Measurements from ENCODE around the gene KIF17. TPM values are rescaled to one million over a fixed set of nuclear protein-coding genes. Genes with fewer than 3 reads are reported as not detected.

KIF17 gene
- total and polyA plus RNA-seq, 2 of the 4 experiments (the other 2 are of a cell fraction) = 4.5 to 5.7 TPM

- Histone ChIP-seq H3K4ac (ENCODE audit: low read depth, low read length) (no peak overlapping the region), H2BK20ac (ENCODE audit: low read depth, low read length) (no peak overlapping the region), H3K27me3 (ENCODE audit: control insufficient read depth, insufficient read depth, low read length) (no peaks in the 10 kb centered on the region), H2BK5ac (ENCODE audit: low read depth, low read length, poor library complexity, severe bottlenecking) (no peak overlapping the region), H3K9me1 (ENCODE audit: insufficient read depth, low read length) (0 out of 2 replicates have a peak, but pooled peaks cover 6% of the 10 kb centered on the region), H4K5ac (ENCODE audit: low read depth, low read length) (no peak overlapping the region), H3K18ac (ENCODE audit: low read depth, low read length) (no peak overlapping the region), H2AK5ac (ENCODE audit: low read depth, low read length) (no peak overlapping the region), H3K36me3 (ENCODE audit: control insufficient read depth, insufficient read depth, low read length) (no peaks in the 10 kb centered on the region), H3K23ac (ENCODE audit: low read depth, low read length) (no peak overlapping the region), H2AFZ (replicated peaks; ENCODE audit: low read length, poor library complexity) (no peak overlapping the region), H3K4me1 (ENCODE audit: control insufficient read depth, insufficient read depth, low read length) (no peaks in the 10 kb centered on the region), H3K4me3 (ENCODE audit: insufficient read depth, low read depth, low read length) (no peak overlapping the region), H3K27ac (ENCODE audit: insufficient read depth, low read length) (no peak overlapping the region), H3K56ac (ENCODE audit: extremely low read depth, insufficient read depth, low read length) (no peak overlapping the region), H2BK120ac (ENCODE audit: low read depth, low read length) (no peak overlapping the region), H3K14ac (replicated peaks; ENCODE audit: low read depth, low read length) (no peak overlapping the region), H2AK9ac (replicated peaks; ENCODE audit: low read depth, low read length, poor library complexity) (no peak overlapping the region), H3K9me3 (ENCODE audit: control insufficient read depth, insufficient read depth, low read length) (no peaks in the 10 kb centered on the region), H2BK15ac (ENCODE audit: low read depth, low read length) (no peak overlapping the region), H4K8ac (ENCODE audit: low read depth in 2 of 2, low read length in 2 of 2) (no peak overlapping the region), H3K4me2 (ENCODE audit: low read depth, low read length) (no peak overlapping the region), H4K20me1 (ENCODE audit: insufficient read depth, low read length) (no peaks in the 10 kb centered on the region; the same call in 1 of the 2 replicates), H3K9ac (ENCODE audit: low read depth, low read length) (no peak overlapping the region), H4K91ac (ENCODE audit: insufficient read depth, low read depth, low read length) (no peak overlapping the region), H3K79me1 (ENCODE audit: low read depth in 1 of 2, low read length in 2 of 2) (peaks cover 0 to 6% of the 10 kb centered on the region in 2 experiments; a peak in 1 of 4 replicates)
- dilution Hi-C loops (cut with HindIII; ENCODE audit: low sequenced_read_pairs, unreplicated experiment) (no loop called here), in situ Hi-C loops (cut with MboI; ENCODE audit: low sequenced_read_pairs) (no loop called here), intact Hi-C loops (cut with micrococcal nuclease) (no loop called here)
- ChIA-PET POLR2A (ENCODE audit: unreplicated experiment) (no interaction called here), CTCF (no interaction called here)
- TF ChIP-seq RAD21 (IDR thresholded peaks at IDR 0.05; ENCODE audit: low read length) (no peak), SMC3 (IDR thresholded peaks at IDR 0.05; ENCODE audit: low read depth, low read length) (no peak), CHD1 (IDR thresholded peaks at IDR 0.05; ENCODE audit: low read depth, low read length) (no peak), MAZ (IDR thresholded peaks at IDR 0.05; ENCODE audit: borderline replicate concordance, low read depth, low read length) (no peak), FOS (IDR thresholded peaks at IDR 0.05; ENCODE audit: low read depth, low read length) (no peak), BHLHE40 (IDR thresholded peaks at IDR 0.05; ENCODE audit: low read depth, low read length) (no peak), MXI1 (IDR thresholded peaks at IDR 0.05; ENCODE audit: borderline replicate concordance, low read depth, low read length) (no peak), RFX5 (IDR thresholded peaks at IDR 0.05; ENCODE audit: low read depth, low read length) (no peak), POLR2A (IDR thresholded peaks at IDR 0.05; ENCODE audit: low read depth, low read length) (no peak), NFE2L2 (IDR thresholded peaks at IDR 0.05; ENCODE audit: low read depth, low read length) (no peak)
- TF ChIP-seq, protein P1, sequence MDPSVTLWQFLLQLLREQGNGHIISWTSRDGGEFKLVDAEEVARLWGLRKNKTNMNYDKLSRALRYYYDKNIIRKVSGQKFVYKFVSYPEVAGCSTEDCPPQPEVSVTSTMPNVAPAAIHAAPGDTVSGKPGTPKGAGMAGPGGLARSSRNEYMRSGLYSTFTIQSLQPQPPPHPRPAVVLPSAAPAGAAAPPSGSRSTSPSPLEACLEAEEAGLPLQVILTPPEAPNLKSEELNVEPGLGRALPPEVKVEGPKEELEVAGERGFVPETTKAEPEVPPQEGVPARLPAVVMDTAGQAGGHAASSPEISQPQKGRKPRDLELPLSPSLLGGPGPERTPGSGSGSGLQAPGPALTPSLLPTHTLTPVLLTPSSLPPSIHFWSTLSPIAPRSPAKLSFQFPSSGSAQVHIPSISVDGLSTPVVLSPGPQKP (IDR thresholded peaks at IDR 0.05; ENCODE audit: borderline replicate concordance, low read depth, low read length) = no peak
- DNase-seq = no peak
- ATAC-seq (ENCODE audit: low read depth) = no peak
- BruUV-seq (replicated peaks) = no TSS peak
- no CpG with 5 or more reads among the region's 4 CpGs for WGBS, 2 experiments (ENCODE audit: extremely low coverage in 2 of 2, insufficient read length in 1 of 2)
Measured at GRCh38 chr1:20723159-20723536, 5.3 kb upstream of the KIF17 start.

Measured in IMR-90 (cell line).